Ishikawa (cell line): ENCODE data around the gene GDNF.

Source experiments
- CEBPB ChIP-seq: IDR thresholded peaks from 2 replicates; pipeline ENCODE4 v1.6.1; 2012
- CREB1 ChIP-seq: IDR thresholded peaks from 2 replicates; pipeline ENCODE4 v1.6.1; 2012; ENCODE audit warnings: low read depth
- EGR1 ChIP-seq: IDR thresholded peaks from 2 replicates; pipeline ENCODE4 v1.6.1; 2012
- EP300 ChIP-seq: IDR thresholded peaks from 2 replicates; pipeline ENCODE4 v1.6.1; 2012; ENCODE audit warnings: borderline replicate concordance
- RAD21 ChIP-seq: IDR thresholded peaks from 2 replicates; pipeline ENCODE4 v1.6.1; 2012; ENCODE audit warnings: low read depth
- TAF1 ChIP-seq: IDR thresholded peaks from 2 replicates; pipeline ENCODE4 v1.6.1; 2012; ENCODE audit warnings: low read depth, mild to moderate bottlenecking
- TEAD4 ChIP-seq: IDR thresholded peaks from 2 replicates; pipeline ENCODE4 v1.6.1; 2012
- TF ChIP-seq, protein P1 (sequence below): IDR thresholded peaks from 2 replicates; pipeline ENCODE4 v1.6.1; 2012; ENCODE audit warnings: low read depth, mild to moderate bottlenecking
- TF ChIP-seq, protein P2 (sequence below): IDR thresholded peaks from 2 replicates; pipeline ENCODE4 v1.6.1; 2012

DNA sequence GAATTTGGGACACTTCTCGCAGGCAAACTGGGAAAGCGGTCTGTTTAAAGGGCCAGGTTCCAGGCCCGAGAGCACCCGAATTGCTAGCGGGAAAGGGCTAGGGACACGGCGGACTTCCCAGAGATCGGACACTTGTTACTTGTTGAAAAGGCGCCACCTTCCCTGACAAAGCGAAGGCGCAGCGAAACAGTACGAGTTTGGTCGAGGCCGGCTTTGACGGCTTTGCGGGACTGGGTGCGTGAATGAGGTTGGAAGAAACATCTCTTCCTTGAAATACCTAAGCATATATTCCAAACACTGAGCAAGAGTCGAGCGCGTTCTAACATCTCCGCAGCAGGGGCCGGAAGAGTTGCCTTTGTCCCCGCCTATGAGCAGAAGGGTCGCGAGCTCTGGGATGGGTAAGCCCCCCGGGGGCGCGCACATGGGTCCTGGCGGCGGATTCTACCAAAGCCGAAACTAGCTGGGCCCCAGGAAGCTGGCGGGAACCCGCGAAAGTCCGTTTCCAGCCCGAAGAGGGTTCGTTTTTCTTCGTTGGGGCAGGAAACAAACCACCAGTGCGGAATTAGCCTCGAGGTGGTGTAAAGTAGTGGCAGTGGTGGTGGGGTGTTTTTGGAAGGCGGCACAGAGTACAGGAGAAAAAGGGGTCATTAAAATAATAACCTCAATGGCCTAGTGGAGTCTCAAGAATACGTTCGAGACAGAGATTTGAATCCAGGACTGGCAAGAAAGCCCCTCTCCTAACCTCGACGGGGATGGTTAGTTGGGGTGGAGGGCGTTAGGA is 1.5 kb downstream of the GDNF start:
- TF ChIP-seq EP300 (no peak), EGR1 (no peak), TEAD4 (no peak), CEBPB (no peak), RAD21 (no peak), TAF1 (no peak), CREB1 (no peak)
- TF ChIP-seq, protein P1, sequence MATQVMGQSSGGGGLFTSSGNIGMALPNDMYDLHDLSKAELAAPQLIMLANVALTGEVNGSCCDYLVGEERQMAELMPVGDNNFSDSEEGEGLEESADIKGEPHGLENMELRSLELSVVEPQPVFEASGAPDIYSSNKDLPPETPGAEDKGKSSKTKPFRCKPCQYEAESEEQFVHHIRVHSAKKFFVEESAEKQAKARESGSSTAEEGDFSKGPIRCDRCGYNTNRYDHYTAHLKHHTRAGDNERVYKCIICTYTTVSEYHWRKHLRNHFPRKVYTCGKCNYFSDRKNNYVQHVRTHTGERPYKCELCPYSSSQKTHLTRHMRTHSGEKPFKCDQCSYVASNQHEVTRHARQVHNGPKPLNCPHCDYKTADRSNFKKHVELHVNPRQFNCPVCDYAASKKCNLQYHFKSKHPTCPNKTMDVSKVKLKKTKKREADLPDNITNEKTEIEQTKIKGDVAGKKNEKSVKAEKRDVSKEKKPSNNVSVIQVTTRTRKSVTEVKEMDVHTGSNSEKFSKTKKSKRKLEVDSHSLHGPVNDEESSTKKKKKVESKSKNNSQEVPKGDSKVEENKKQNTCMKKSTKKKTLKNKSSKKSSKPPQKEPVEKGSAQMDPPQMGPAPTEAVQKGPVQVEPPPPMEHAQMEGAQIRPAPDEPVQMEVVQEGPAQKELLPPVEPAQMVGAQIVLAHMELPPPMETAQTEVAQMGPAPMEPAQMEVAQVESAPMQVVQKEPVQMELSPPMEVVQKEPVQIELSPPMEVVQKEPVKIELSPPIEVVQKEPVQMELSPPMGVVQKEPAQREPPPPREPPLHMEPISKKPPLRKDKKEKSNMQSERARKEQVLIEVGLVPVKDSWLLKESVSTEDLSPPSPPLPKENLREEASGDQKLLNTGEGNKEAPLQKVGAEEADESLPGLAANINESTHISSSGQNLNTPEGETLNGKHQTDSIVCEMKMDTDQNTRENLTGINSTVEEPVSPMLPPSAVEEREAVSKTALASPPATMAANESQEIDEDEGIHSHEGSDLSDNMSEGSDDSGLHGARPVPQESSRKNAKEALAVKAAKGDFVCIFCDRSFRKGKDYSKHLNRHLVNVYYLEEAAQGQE = no peak
- TF ChIP-seq, protein P2, sequence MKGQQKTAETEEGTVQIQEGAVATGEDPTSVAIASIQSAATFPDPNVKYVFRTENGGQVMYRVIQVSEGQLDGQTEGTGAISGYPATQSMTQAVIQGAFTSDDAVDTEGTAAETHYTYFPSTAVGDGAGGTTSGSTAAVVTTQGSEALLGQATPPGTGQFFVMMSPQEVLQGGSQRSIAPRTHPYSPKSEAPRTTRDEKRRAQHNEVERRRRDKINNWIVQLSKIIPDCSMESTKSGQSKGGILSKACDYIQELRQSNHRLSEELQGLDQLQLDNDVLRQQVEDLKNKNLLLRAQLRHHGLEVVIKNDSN = no peak
